Activated CD4-positive, alpha-beta memory T cell treated with anti-CD3 and anti-CD28 coated beads for 36 hours (primary cell): ENCODE measurements around the gene ACTR2. TPM values are rescaled to one million over a fixed set of nuclear protein-coding genes. Genes with fewer than 3 reads are reported as not detected.

Source experiments
- CTCF ChIA-PET: fragments of 350-600 bp; sonication (Branson Sonifier 250); formaldehyde crosslinking; loops from one replicate; lab custom pipeline; 2021; ENCODE audit warnings: antibody characterized with exemption, inconsistent platforms; lab: Charles Lee
- POLR2A ChIA-PET: fragments of 350-600 bp; sonication (Branson Sonifier 250); formaldehyde crosslinking; loops from one replicate; lab custom pipeline; 2021; ENCODE audit warnings: antibody characterized with exemption; lab: Charles Lee
- DNase-seq: peaks from one replicate; pipeline ENCODE4 v3.0.0-alpha.2; 2020
- H3K27ac Mint-ChIP-seq: one replicate; pipeline ENCODE4 v1.8.0; 2021; ENCODE audit warnings: mixed read lengths
- H3K27me3 Mint-ChIP-seq: one replicate; pipeline ENCODE4 v1.8.0; 2021; ENCODE audit warnings: mixed read lengths
- H3K36me3 Mint-ChIP-seq: one replicate; pipeline ENCODE4 v1.8.0; 2021; ENCODE audit warnings: mixed read lengths
- H3K4me1 Mint-ChIP-seq: one replicate; pipeline ENCODE4 v1.8.0; 2021; ENCODE audit warnings: low read depth, mixed read lengths
- H3K4me3 Mint-ChIP-seq: one replicate; pipeline ENCODE4 v1.8.0; 2021; ENCODE audit warnings: mild to moderate bottlenecking, mixed read lengths
- H3K9me3 Mint-ChIP-seq: one replicate; pipeline ENCODE4 v1.8.0; 2021; ENCODE audit warnings: mixed read lengths
- intact Hi-C: fragments of 100-400 bp; cut with micrococcal nuclease; formaldehyde crosslinking; loops from one replicate; pipeline ENCODE4 v1.15.1; 2023
- total RNA-seq, 2 experiments: library from RNA; stranded (reverse); gene quantifications; one replicate each; pipeline ENCODE4 v1.2.3, GENCODE V29; 2021

The ACTR2 gene
- total RNA-seq, 2 experiments from 2014 or later = 401 to 406 TPM

GRCh38 chr2:65264821-65265670, 37.4 kb downstream of the ACTR2 start:
- DNase-seq = no peak
- H3K9me3 Mint-ChIP-seq = no peaks in the 10 kb centered on the region
- intact Hi-C loops = loop anchor here (1.0 kb wide), 2 partner anchors 288 to 308 kb away; no protein-coding TSS in a partner anchor
- no peaks in the 10 kb centered on the region for H3K27me3 Mint-ChIP-seq
- ChIA-PET POLR2A (interaction anchor here (0.6 to 0.7 kb wide), 2 partner anchors 14 to 209 kb away, joined by 3 read pairs; partner anchors contain the start of gene CEP68), CTCF (interaction anchor here (0.6 to 2.7 kb wide), 18 partner anchors 8 to 764 kb away, joined by 3 to 11 read pairs (median 3); partner anchors contain the start of gene ACTR2)
- H3K27ac Mint-ChIP-seq = no peak overlapping the region
- peaks cover 12% of the 10 kb centered on the region for H3K4me1 Mint-ChIP-seq
- H3K36me3 Mint-ChIP-seq = peaks cover 36% of the 10 kb centered on the region
- H3K4me3 Mint-ChIP-seq = no peak overlapping the region

GRCh38 chr2:65265671-65266045, 38.0 kb downstream of the ACTR2 start:
- Mint-ChIP-seq H3K27me3 (no peaks in the 10 kb centered on the region), H3K4me1 (peaks cover 12% of the 10 kb centered on the region), H3K27ac (no peak overlapping the region), H3K4me3 (no peak overlapping the region), H3K36me3 (peaks cover 36% of the 10 kb centered on the region), H3K9me3 (no peaks in the 10 kb centered on the region)
- POLR2A ChIA-PET = no interaction called here
- no peak for DNase-seq
- CTCF ChIA-PET = interaction anchor here (0.6 to 2.7 kb wide), 16 partner anchors 9 to 765 kb away, joined by 3 to 11 read pairs (median 3); partner anchors contain the start of gene ACTR2
- intact Hi-C loops = loop anchor here (1.0 kb wide), 2 partner anchors 288 to 308 kb away; no protein-coding TSS in a partner anchor

- Mint-ChIP-seq H3K4me1 (peaks cover 12% of the 10 kb centered on the region), H3K4me3 (no peak overlapping the region), H3K9me3 (no peaks in the 10 kb centered on the region), H3K27ac (no peak overlapping the region), H3K27me3 (no peaks in the 10 kb centered on the region), H3K36me3 (peaks cover 32% of the 10 kb centered on the region)
- no peak for DNase-seq
- CTCF ChIA-PET = interaction anchor here (1.0 to 2.7 kb wide), 4 partner anchors 11 to 286 kb away, joined by 3 to 11 read pairs (median 5); no protein-coding TSS in a partner anchor
- intact Hi-C loops = no loop called here
- POLR2A ChIA-PET = no interaction called here
Observed at GRCh38 chr2:65267008-65267407, 39.4 kb downstream of the ACTR2 start.

- Mint-ChIP-seq H3K36me3 (peaks cover 38% of the 10 kb centered on the region), H3K9me3 (no peaks in the 10 kb centered on the region), H3K4me1 (peaks cover 12% of the 10 kb centered on the region), H3K4me3 (no peak overlapping the region), H3K27me3 (no peaks in the 10 kb centered on the region), H3K27ac (no peak overlapping the region)
- ChIA-PET POLR2A (no interaction called here), CTCF (no interaction called here)
- intact Hi-C loops = no loop called here
- DNase-seq = no peak
Observed at GRCh38 chr2:65268957-65269356, 41.3 kb downstream of the ACTR2 start.

GRCh38 chr2:65273344-65273743, 45.7 kb downstream of the ACTR2 start:
- DNase-seq = no peak
- Mint-ChIP-seq H3K27me3 (no peaks in the 10 kb centered on the region), H3K36me3 (peaks cover 20% of the 10 kb centered on the region), H3K27ac (no peak overlapping the region), H3K4me1 (peaks cover 7% of the 10 kb centered on the region), H3K9me3 (no peaks in the 10 kb centered on the region), H3K4me3 (no peak overlapping the region)
- intact Hi-C loops = no loop called here
- ChIA-PET POLR2A (no interaction called here), CTCF (no interaction called here)

GRCh38 chr2:65275141-65275915, 47.7 kb downstream of the ACTR2 start:
- no peak overlapping the region for H3K4me3 Mint-ChIP-seq
- POLR2A ChIA-PET = no interaction called here
- DNase-seq = no peak
- H3K9me3 Mint-ChIP-seq = no peaks in the 10 kb centered on the region
- peaks cover 14% of the 10 kb centered on the region for H3K36me3 Mint-ChIP-seq
- H3K27me3 Mint-ChIP-seq = no peaks in the 10 kb centered on the region
- H3K27ac Mint-ChIP-seq = no peak overlapping the region
- CTCF ChIA-PET = interaction anchor here (1.2 to 2.8 kb wide), 5 partner anchors 10 to 162 kb away, joined by 3 to 10 read pairs (median 4); no protein-coding TSS in a partner anchor
- peaks cover 14% of the 10 kb centered on the region for H3K4me1 Mint-ChIP-seq
- intact Hi-C loops = loop anchor here (5.0 kb wide), 1 partner anchor 42 kb away; no protein-coding TSS in a partner anchor

GRCh38 chr2:65276609-65277008, 49.0 kb downstream of the ACTR2 start:
- no peak for DNase-seq
- Mint-ChIP-seq H3K27ac (no peak overlapping the region), H3K4me3 (no peak overlapping the region), H3K27me3 (no peaks in the 10 kb centered on the region), H3K9me3 (no peaks in the 10 kb centered on the region), H3K36me3 (peaks cover 11% of the 10 kb centered on the region), H3K4me1 (peaks cover 14% of the 10 kb centered on the region)
- intact Hi-C loops = loop anchor here (5.0 kb wide), 1 partner anchor 41 kb away; no protein-coding TSS in a partner anchor
- ChIA-PET POLR2A (interaction anchor here (0.9 to 1.5 kb wide), 2 partner anchors 22 to 24 kb away, joined by 3 to 4 read pairs; no protein-coding TSS in a partner anchor), CTCF (interaction anchor here (1.2 to 2.8 kb wide), 5 partner anchors 11 to 90 kb away, joined by 3 to 10 read pairs (median 4); no protein-coding TSS in a partner anchor)

- H3K4me1 Mint-ChIP-seq = peaks cover 14% of the 10 kb centered on the region
- ChIA-PET CTCF (interaction anchor here (0.8 to 2.8 kb wide), 4 partner anchors 12 to 482 kb away, joined by 3 to 10 read pairs (median 6); no protein-coding TSS in a partner anchor), POLR2A (interaction anchor here (1.5 kb wide), 1 partner anchor 24 kb away, joined by 4 read pairs; no protein-coding TSS in a partner anchor)
Observed at GRCh38 chr2:65277118-65277517, 49.5 kb downstream of the ACTR2 start.

GRCh38 chr2:65277791-65278483, 50.3 kb downstream of the ACTR2 start:
- CTCF ChIA-PET = interaction anchor here (0.6 to 2.8 kb wide), 6 partner anchors 12 to 483 kb away, joined by 3 to 10 read pairs (median 8); no protein-coding TSS in a partner anchor
- POLR2A ChIA-PET = interaction anchor here (0.5 to 1.4 kb wide), 2 partner anchors 42 to 296 kb away, joined by 3 to 5 read pairs; no protein-coding TSS in a partner anchor
- Mint-ChIP-seq H3K4me3 (no peak overlapping the region), H3K36me3 (peaks cover 3% of the 10 kb centered on the region), H3K4me1 (peaks cover 14% of the 10 kb centered on the region), H3K27ac (no peak overlapping the region), H3K9me3 (no peaks in the 10 kb centered on the region), H3K27me3 (no peaks in the 10 kb centered on the region)
- intact Hi-C loops = loop anchor here (5.0 kb wide), 1 partner anchor 39 kb away; no protein-coding TSS in a partner anchor
- no peak for DNase-seq

More at GRCh38 chr2:65277118-65277517, 49.5 kb downstream of the ACTR2 start:
- no peak overlapping the region for H3K4me3 Mint-ChIP-seq
- H3K9me3 Mint-ChIP-seq = no peaks in the 10 kb centered on the region
- no peak for DNase-seq
- intact Hi-C loops = loop anchor here (5.0 kb wide), 1 partner anchor 40 kb away; no protein-coding TSS in a partner anchor
- no peaks in the 10 kb centered on the region for H3K27me3 Mint-ChIP-seq
- H3K27ac Mint-ChIP-seq = no peak overlapping the region
- H3K36me3 Mint-ChIP-seq = peaks cover 10% of the 10 kb centered on the region

GRCh38 chr2:65278531-65278981, 50.9 kb downstream of the ACTR2 start:
- intact Hi-C loops = loop anchor here (5.0 kb wide), 1 partner anchor 39 kb away; no protein-coding TSS in a partner anchor
- DNase-seq = no peak
- ChIA-PET CTCF (interaction anchor here (0.6 to 1.2 kb wide), 3 partner anchors 13 to 42 kb away, joined by 3 to 8 read pairs (median 7); no protein-coding TSS in a partner anchor), POLR2A (interaction anchor here (0.5 to 1.4 kb wide), 2 partner anchors 41 to 295 kb away, joined by 3 to 5 read pairs; no protein-coding TSS in a partner anchor)
- Mint-ChIP-seq H3K4me3 (no peak overlapping the region), H3K9me3 (no peaks in the 10 kb centered on the region), H3K4me1 (peaks cover 14% of the 10 kb centered on the region), H3K27me3 (no peaks in the 10 kb centered on the region), H3K27ac (no peak overlapping the region), H3K36me3 (peaks cover 3% of the 10 kb centered on the region)
